CD4-positive, alpha-beta T cell treated with Interferon alpha-2 for 1 hour (primary cell): Measurements from ENCODE around the gene PIK3C2B.
A peak's percentile ranks its signal among the peaks of the same experiment; 100 is the strongest.
"Not testable (repeated sequence)": the region's sequence is repeated elsewhere in the genome, so short reads cannot be mapped to it uniquely, and the experiment has no call there.

Experiments
- DNase-seq, 2 donors: peaks; one replicate each; pipeline ENCODE4 v3.0.0-alpha.2; 2020 to 2022

Gene PIK3C2B

GRCh38 chr1:204506201-204506968 lies 11.8 kb upstream of the PIK3C2B start:
- peak; percentile 79 to 85 for DNase-seq

GRCh38 chr1:204505674-204506200 lies 11.1 kb upstream of the PIK3C2B start:
- DNase-seq: no peak

GRCh38 chr1:204503913-204504519 lies 9.4 kb upstream of the PIK3C2B start:
- DNase-seq: no peak

- DNase-seq: peak in 1 of 2 donors; percentile 85
Measured at GRCh38 chr1:204503122-204503912, 8.7 kb upstream of the PIK3C2B start.

- DNase-seq: no peak
Measured at GRCh38 chr1:204502241-204502640, 7.6 kb upstream of the PIK3C2B start.

GRCh38 chr1:204499511-204500468 lies 5.2 kb upstream of the PIK3C2B start:
- no peak for DNase-seq

- no peak for DNase-seq
Measured at GRCh38 chr1:204498981-204499380, 4.4 kb upstream of the PIK3C2B start.

GRCh38 chr1:204495777-204496176 lies 1.2 kb upstream of the PIK3C2B start:
- no peak for DNase-seq

GRCh38 chr1:204495078-204495753 lies 611 bp upstream of the PIK3C2B start:
- DNase-seq: peak in 1 of 2 donors; percentile 59

- DNase-seq: peak; percentile 36 to 64
Measured at GRCh38 chr1:204493984-204494280, 673 bp downstream of the PIK3C2B start.

- peak in 1 of 2 donors; percentile 27 for DNase-seq
Measured at GRCh38 chr1:204493145-204493983, 1.2 kb downstream of the PIK3C2B start.

GRCh38 chr1:204491655-204492054 lies 3.0 kb downstream of the PIK3C2B start:
- DNase-seq: no peak

GRCh38 chr1:204487256-204487615 lies 7.4 kb downstream of the PIK3C2B start:
- DNase-seq: no peak

- DNase-seq: not testable (repeated sequence)
Measured at GRCh38 chr1:204486513-204487255, 7.9 kb downstream of the PIK3C2B start.

- DNase-seq: no peak
Measured at GRCh38 chr1:204483791-204484190, 10.8 kb downstream of the PIK3C2B start.

GRCh38 chr1:204480515-204480914 lies 14.1 kb downstream of the PIK3C2B start:
- no peak for DNase-seq

GRCh38 chr1:204479387-204480136 lies 15.0 kb downstream of the PIK3C2B start:
- DNase-seq: no peak

GRCh38 chr1:204478921-204479320 lies 15.7 kb downstream of the PIK3C2B start:
- no peak for DNase-seq

- DNase-seq: no peak
Measured at GRCh38 chr1:204478172-204478899, 16.3 kb downstream of the PIK3C2B start.
